GM21528 (cell line): Measurements from ENCODE around the gene FBLN5.

Experiments
- ATAC-seq: cut with Tn5 transposase; IDR thresholded peaks from one replicate; pipeline ENCODE4 v1.9.1; 2021; ENCODE audit warnings: mild to moderate bottlenecking, moderate library complexity; ENCODE audit not compliant: unreplicated experiment, low FRiP score

FBLN5 gene

GRCh38 chr14:91946622-91947474 lies 646 bp downstream of the FBLN5 start:
- ATAC-seq: no peak

GRCh38 chr14:91945751-91946621 lies 1.5 kb downstream of the FBLN5 start:
- no peak for ATAC-seq

GRCh38 chr14:91942946-91943345 lies 4.5 kb downstream of the FBLN5 start:
- ATAC-seq: no peak

- no peak for ATAC-seq
These were observed 5.4 kb downstream of the FBLN5 start for GRCh38 chr14:91942128-91942527.

- ATAC-seq: no peak
These were observed 7.3 kb downstream of the FBLN5 start for GRCh38 chr14:91940209-91940608.

GRCh38 chr14:91935586-91935985 lies 11.9 kb downstream of the FBLN5 start:
- ATAC-seq: no peak

GRCh38 chr14:91934554-91935285 lies 12.8 kb downstream of the FBLN5 start:
- ATAC-seq: no peak

- ATAC-seq: no peak
These were observed 15.9 kb downstream of the FBLN5 start for GRCh38 chr14:91931478-91932088.

- no peak for ATAC-seq
These were observed 17.8 kb downstream of the FBLN5 start for GRCh38 chr14:91929700-91930099.

GRCh38 chr14:91927800-91928199 lies 19.7 kb downstream of the FBLN5 start:
- no peak for ATAC-seq

- ATAC-seq: no peak
These were observed 20.3 kb downstream of the FBLN5 start for GRCh38 chr14:91927191-91927590.

- no peak for ATAC-seq
These were observed 21.2 kb downstream of the FBLN5 start for GRCh38 chr14:91926131-91926890.

GRCh38 chr14:91925727-91926121 lies 21.8 kb downstream of the FBLN5 start:
- ATAC-seq: no peak

GRCh38 chr14:91925001-91925726 lies 22.3 kb downstream of the FBLN5 start:
- ATAC-seq: no peak

- ATAC-seq: no peak
These were observed 27.0 kb downstream of the FBLN5 start for GRCh38 chr14:91920526-91920925.

- no peak for ATAC-seq
These were observed 27.7 kb downstream of the FBLN5 start for GRCh38 chr14:91919814-91920213.

- no peak for ATAC-seq
These were observed 29.2 kb downstream of the FBLN5 start for GRCh38 chr14:91918186-91918883.

GRCh38 chr14:91912035-91912434 lies 35.5 kb downstream of the FBLN5 start:
- no peak for ATAC-seq
